MCF 10A (cell line): Measurements from ENCODE around the gene C10orf95. TPM values are rescaled to one million over a fixed set of nuclear protein-coding genes. Genes with fewer than 3 reads are reported as not detected.
A peak's percentile ranks its signal among the peaks of the same experiment; 100 is the strongest.

ENCODE experiments used
- BruUV-seq: library from RNA; stranded (reverse); fragments of 400-500 nt; replicated peaks from 2 replicates; lab custom pipeline; 2021; lab: Mats Ljungman, UMichigan
- CTCF ChIA-PET: fragments of 300-600 bp; sonication (Branson Sonifier 250); formaldehyde crosslinking; extraction: SDS; loops from one replicate; lab custom pipeline; 2021; ENCODE audit warnings: antibody characterized with exemption, inconsistent platforms; lab: Yijun Ruan, JAX
- POLR2A ChIA-PET: fragments of 300-600, 350-650 bp; sonication (Branson Sonifier 250); formaldehyde crosslinking; extraction: SDS; loops from one replicate; lab custom pipeline; 2020; ENCODE audit warnings: antibody characterized with exemption, inconsistent platforms; lab: Yijun Ruan, JAX
- DNase-seq: peaks from one replicate; pipeline ENCODE4 v3.0.0-alpha.2; 2018; ENCODE audit not compliant: unreplicated experiment
- H3K27ac Mint-ChIP-seq: one replicate; pipeline ENCODE4 v1.8.0; 2022; ENCODE audit warnings: mild to moderate bottlenecking, low read depth, mixed read lengths; ENCODE audit not compliant: unreplicated experiment
- H3K27me3 Mint-ChIP-seq: one replicate; pipeline ENCODE4 v1.8.0; 2022; ENCODE audit warnings: mixed read lengths; ENCODE audit not compliant: insufficient read depth, unreplicated experiment
- H3K36me3 Mint-ChIP-seq: one replicate; pipeline ENCODE4 v1.8.0; 2022; ENCODE audit warnings: mild to moderate bottlenecking, moderate library complexity, mixed read lengths; ENCODE audit not compliant: insufficient read depth, unreplicated experiment
- H3K4me1 Mint-ChIP-seq: one replicate; pipeline ENCODE4 v1.8.0; 2022; ENCODE audit warnings: mixed read lengths; ENCODE audit not compliant: insufficient read depth, unreplicated experiment
- H3K4me3 Mint-ChIP-seq: one replicate; pipeline ENCODE4 v1.8.0; 2022; ENCODE audit warnings: mild to moderate bottlenecking, moderate library complexity, mixed read lengths; ENCODE audit not compliant: unreplicated experiment
- H3K9me3 Mint-ChIP-seq: one replicate; pipeline ENCODE4 v1.8.0; 2022; ENCODE audit warnings: mixed read lengths; ENCODE audit not compliant: unreplicated experiment
- intact Hi-C: fragments of 100-400 bp; cut with micrococcal nuclease; formaldehyde crosslinking; loops from 2 replicates; pipeline ENCODE4 v1.14.1; 2022
- total RNA-seq: library from RNA; stranded (reverse); gene quantifications from 2 replicates; pipeline ENCODE4 v1.2.3, GENCODE V29; 2022
- TF ChIP-seq, protein P1 (sequence below): fragments of 200-600 bp; IDR thresholded peaks from one replicate; pipeline ENCODE4 v1.8.0; 2022; ENCODE audit warnings: antibody characterized with exemption, mild to moderate bottlenecking; ENCODE audit not compliant: unreplicated experiment

The C10orf95 gene
- total RNA-seq, 1 experiment from 2014 or later = 0.63 TPM

DNA sequence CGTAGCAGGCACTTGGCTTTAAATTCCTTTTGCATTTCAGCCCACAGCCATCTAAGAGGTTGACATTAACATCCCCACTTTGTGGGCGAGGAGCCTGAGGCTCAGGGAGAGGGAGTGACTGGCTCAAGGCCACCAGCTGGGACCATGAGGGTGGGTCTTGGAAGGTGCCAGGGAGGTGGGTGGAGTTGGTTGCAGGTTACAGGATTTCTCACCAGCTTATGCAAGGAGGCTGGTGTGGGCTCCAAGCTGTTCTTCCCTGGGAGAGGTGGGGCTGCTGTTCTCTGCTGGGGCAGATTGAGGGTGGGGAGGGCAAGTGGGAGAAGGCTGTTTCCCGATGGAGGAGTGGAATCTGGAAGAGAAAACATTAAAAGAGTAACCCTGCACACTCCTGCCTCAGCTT is 14.1 kb upstream of the C10orf95 start:
- DNase-seq = no peak
- TF ChIP-seq, protein P1, sequence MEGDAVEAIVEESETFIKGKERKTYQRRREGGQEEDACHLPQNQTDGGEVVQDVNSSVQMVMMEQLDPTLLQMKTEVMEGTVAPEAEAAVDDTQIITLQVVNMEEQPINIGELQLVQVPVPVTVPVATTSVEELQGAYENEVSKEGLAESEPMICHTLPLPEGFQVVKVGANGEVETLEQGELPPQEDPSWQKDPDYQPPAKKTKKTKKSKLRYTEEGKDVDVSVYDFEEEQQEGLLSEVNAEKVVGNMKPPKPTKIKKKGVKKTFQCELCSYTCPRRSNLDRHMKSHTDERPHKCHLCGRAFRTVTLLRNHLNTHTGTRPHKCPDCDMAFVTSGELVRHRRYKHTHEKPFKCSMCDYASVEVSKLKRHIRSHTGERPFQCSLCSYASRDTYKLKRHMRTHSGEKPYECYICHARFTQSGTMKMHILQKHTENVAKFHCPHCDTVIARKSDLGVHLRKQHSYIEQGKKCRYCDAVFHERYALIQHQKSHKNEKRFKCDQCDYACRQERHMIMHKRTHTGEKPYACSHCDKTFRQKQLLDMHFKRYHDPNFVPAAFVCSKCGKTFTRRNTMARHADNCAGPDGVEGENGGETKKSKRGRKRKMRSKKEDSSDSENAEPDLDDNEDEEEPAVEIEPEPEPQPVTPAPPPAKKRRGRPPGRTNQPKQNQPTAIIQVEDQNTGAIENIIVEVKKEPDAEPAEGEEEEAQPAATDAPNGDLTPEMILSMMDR = no peak
- H3K4me3 Mint-ChIP-seq = no peak overlapping the region
- BruUV-seq = no TSS peak
- ChIA-PET POLR2A (interaction anchor here (0.5 to 0.6 kb wide), 2 partner anchors 221 to 304 kb away, joined by 3 read pairs; no protein-coding TSS in a partner anchor), CTCF (interaction anchor here (0.6 to 3.4 kb wide), 4 partner anchors 13 to 1903 kb away, joined by 3 to 13 read pairs (median 4); no protein-coding TSS in a partner anchor)
- no peak overlapping the region for H3K27ac Mint-ChIP-seq
- H3K9me3 Mint-ChIP-seq = no peaks in the 10 kb centered on the region
- H3K4me1 Mint-ChIP-seq = peaks cover 15% of the 10 kb centered on the region
- H3K27me3 Mint-ChIP-seq = no peaks in the 10 kb centered on the region
- intact Hi-C loops = no loop called here
- H3K36me3 Mint-ChIP-seq = no peaks in the 10 kb centered on the region

DNA sequence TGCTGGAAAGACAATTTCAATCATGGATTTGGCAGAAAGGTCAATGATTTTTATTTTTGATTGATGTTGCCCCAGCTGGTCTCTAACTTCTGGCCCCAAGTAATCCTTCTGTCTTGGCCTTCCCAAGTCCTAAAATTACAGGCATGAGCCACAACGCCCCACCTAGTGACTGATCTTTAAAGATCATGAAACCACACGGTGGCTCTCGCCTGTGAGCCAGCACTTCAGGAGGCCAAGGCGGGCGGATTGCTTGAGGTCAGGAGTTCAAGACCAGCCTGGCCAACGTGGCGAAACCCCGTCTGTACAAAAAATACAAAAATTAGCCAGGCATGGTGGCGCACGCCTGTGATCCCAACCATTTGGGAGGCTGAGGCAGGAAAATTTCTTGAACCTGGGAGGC is 12.6 kb upstream of the C10orf95 start:
- ChIA-PET CTCF (interaction anchor here (3.4 kb wide), 1 partner anchor 15 kb away, joined by 13 read pairs; no protein-coding TSS in a partner anchor), POLR2A (no interaction called here)
- intact Hi-C loops = no loop called here
- DNase-seq = no peak
- no peaks in the 10 kb centered on the region for H3K9me3 Mint-ChIP-seq
- no peaks in the 10 kb centered on the region for H3K27me3 Mint-ChIP-seq
- TF ChIP-seq, protein P1 = no peak
- H3K4me1 Mint-ChIP-seq = peaks cover 15% of the 10 kb centered on the region
- H3K4me3 Mint-ChIP-seq = no peak overlapping the region
- H3K27ac Mint-ChIP-seq = no peak overlapping the region
- H3K36me3 Mint-ChIP-seq = no peaks in the 10 kb centered on the region
- BruUV-seq = no TSS peak

DNA sequence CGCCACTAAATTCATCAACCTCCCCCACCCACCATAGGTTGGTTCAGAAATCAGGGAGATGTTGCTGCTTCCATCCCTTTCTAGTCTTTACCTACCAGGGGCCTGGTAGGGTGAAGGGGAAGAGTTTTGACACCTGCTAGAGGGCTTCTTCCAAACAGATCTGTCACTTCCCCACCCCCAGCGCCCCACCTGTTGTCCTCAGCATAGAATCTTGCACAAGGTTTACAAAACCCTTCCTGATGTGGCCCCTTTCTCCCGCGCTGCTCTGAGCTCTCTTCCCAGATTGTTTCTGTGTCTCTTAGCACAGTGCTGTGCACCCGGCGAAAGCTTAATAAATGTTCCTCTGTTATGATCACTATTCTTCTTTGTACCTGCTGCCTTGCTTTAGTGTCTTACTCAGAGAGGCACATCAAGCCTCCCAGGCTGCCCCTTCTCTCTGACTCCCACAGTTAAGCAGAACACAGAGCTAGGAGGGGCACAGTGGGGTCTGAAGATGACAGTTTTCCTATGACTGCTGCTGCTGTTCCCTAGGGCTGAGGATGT is 11.2 kb upstream of the C10orf95 start:
- CTCF ChIA-PET = interaction anchor here (0.5 to 3.4 kb wide), 4 partner anchors 16 to 99 kb away, joined by 3 to 13 read pairs (median 5); partner anchors contain the start of genes ACTR1A and FBXL15
- Mint-ChIP-seq H3K36me3 (no peaks in the 10 kb centered on the region), H3K27me3 (no peaks in the 10 kb centered on the region), H3K4me3 (peak overlapping the region; percentile 92), H3K9me3 (no peaks in the 10 kb centered on the region), H3K27ac (no peak overlapping the region), H3K4me1 (peaks cover 15% of the 10 kb centered on the region)
- TF ChIP-seq, protein P1 = no peak
- POLR2A ChIA-PET = interaction anchor here (0.6 to 4.4 kb wide), 7 partner anchors 9 to 287 kb away, joined by 3 to 77 read pairs (median 9); partner anchors contain the start of genes ACTR1A, C10orf95, CUEDC2 and NFKB2
- DNase-seq = no peak
- BruUV-seq = no TSS peak
- intact Hi-C loops = no loop called here
